ENCODE measurements around the gene MORC4. TPM values are rescaled to one million over a fixed set of nuclear protein-coding genes. Genes with fewer than 3 reads are reported as not detected.

The MORC4 gene
- total and polyA plus RNA-seq, 10 donors = 1.4 to 7.0 (median 4.8) TPM

DNA sequence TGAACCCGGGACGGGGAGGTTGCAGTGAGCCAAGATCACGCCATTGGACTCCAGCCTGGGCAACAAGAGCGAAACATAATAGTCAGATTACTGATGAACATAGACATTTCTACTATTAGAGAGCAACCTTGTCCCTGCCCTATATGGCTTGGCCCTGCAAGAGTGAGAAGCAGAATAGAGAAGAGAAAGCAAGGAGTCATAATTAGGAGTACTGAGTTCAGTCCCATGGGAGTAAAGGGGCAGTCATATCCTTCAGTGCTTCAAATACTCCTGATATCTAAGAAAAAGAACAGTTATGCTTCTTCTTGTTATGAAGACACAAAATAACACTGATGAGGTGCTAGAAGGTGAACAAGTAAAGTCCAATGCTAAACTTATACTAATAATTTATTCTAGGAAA, 46.0 kb downstream of the MORC4 start:
- intact Hi-C loops (cut with DNase I; ENCODE audit: low total_unique reads) = loop anchor here (10.0 kb wide), 1 partner anchor 59 kb away; no protein-coding TSS in a partner anchor

DNA sequence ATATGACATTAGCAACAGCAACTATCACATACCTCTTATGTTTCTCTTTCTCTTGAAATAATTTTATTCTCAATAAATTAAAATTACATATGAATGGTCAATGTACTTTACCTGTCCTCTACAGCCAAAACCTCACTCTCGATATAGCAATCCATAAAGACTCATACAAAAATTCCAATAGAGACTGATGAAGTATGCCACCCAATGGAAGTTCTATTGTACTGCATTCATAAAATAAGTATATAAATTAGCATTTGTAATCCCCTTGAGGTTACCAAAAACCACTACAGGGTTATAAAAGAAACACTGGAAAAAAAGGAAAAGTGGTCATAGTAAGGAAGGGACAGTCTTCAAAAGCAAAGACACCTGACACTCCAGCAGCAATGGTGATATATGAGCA, 47.0 kb downstream of the MORC4 start:
- no peak for TF ChIP-seq POLR2AphosphoS5 (IDR thresholded peaks at IDR 0.05)
- no peak for TF ChIP-seq POLR2A (IDR thresholded peaks at IDR 0.05)
- TF ChIP-seq CTCF (IDR thresholded peaks at IDR 0.05 in 8 of 11, conservative IDR thresholded peaks at IDR 0.05 in 3 of 11) = peak in 4 of 11 experiments; percentile 13 to 43 (median 25)
- H3K9me3 ChIP-seq = no peaks in the 10 kb centered on the region
- intact Hi-C loops (cut with DNase I; ENCODE audit: low total_unique reads) = loop anchor here (10.0 kb wide), 1 partner anchor 58 kb away; no protein-coding TSS in a partner anchor
- no peak for DNase-seq
- H3K4me3 ChIP-seq = no peak overlapping the region
- H3K27me3 ChIP-seq (replicated peaks in 1 of 7) = no peaks in the 10 kb centered on the region
- no peak overlapping the region for H3K27ac ChIP-seq
- H3K36me3 ChIP-seq = peaks cover 0 to 4% (median 0%) of the 10 kb centered on the region in 6 donors
- WGBS, 5 donors = 32 to 41% (median 36%) methylated on average over 1 of the region's 1 CpG
- no peaks in the 10 kb centered on the region for H3K4me1 ChIP-seq

More for the DNA sequence above, 46.0 kb downstream of the MORC4 start:
- no peaks in the 10 kb centered on the region for H3K4me1 ChIP-seq
- H3K4me3 ChIP-seq = no peak overlapping the region
- H3K27ac ChIP-seq = no peak overlapping the region
- TF ChIP-seq POLR2AphosphoS5 (IDR thresholded peaks at IDR 0.05) (no peak), POLR2A (IDR thresholded peaks at IDR 0.05) (no peak), CTCF (IDR thresholded peaks at IDR 0.05 in 8 of 11, conservative IDR thresholded peaks at IDR 0.05 in 3 of 11) (no peak)
- H3K9me3 ChIP-seq = no peaks in the 10 kb centered on the region
- DNase-seq = no peak
- peaks cover 0 to 5% (median 0%) of the 10 kb centered on the region in 6 donors for H3K36me3 ChIP-seq
- WGBS, 5 donors = 86 to 99% (median 91%) methylated on average over 3 to 4 of the region's 4 CpGs
- H3K27me3 ChIP-seq (replicated peaks in 1 of 7) = no peaks in the 10 kb centered on the region

DNA sequence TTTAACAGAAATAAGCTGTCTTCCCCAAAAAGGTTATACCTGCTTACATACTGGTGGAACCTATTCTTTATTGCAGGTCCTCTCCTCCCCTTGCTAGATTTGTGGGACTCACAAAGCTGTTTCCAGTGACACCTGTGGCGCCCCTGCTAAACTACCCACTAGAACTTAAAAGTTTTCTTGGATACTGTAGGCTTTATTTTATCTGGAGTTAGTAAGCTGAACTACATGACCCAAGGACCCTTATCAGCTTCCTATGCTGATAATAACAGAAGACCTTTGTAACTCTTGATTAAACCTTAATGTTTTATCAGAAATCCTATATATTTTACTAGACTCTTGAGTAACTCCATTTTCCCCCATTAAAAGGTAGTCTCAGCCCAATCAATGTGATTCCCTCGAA, 47.5 kb downstream of the MORC4 start:
- H3K4me3 ChIP-seq = no peak overlapping the region
- H3K27ac ChIP-seq = no peak overlapping the region
- no peak for DNase-seq
- no peaks in the 10 kb centered on the region for H3K27me3 ChIP-seq (replicated peaks in 1 of 7)
- H3K4me1 ChIP-seq = no peaks in the 10 kb centered on the region
- TF ChIP-seq POLR2A (IDR thresholded peaks at IDR 0.05) (no peak), POLR2AphosphoS5 (IDR thresholded peaks at IDR 0.05) (no peak), CTCF (IDR thresholded peaks at IDR 0.05 in 8 of 11, conservative IDR thresholded peaks at IDR 0.05 in 3 of 11) (no peak)
- intact Hi-C loops (cut with DNase I; ENCODE audit: low total_unique reads) = loop anchor here (10.0 kb wide), 1 partner anchor 58 kb away; no protein-coding TSS in a partner anchor
- WGBS, 5 donors = 56 to 92% (median 72%) methylated on average over 2 of the region's 2 CpGs
- H3K9me3 ChIP-seq = no peaks in the 10 kb centered on the region
- no peaks in the 10 kb centered on the region for H3K36me3 ChIP-seq

- H3K27ac ChIP-seq = no peak overlapping the region
- H3K9me3 ChIP-seq = no peaks in the 10 kb centered on the region
- TF ChIP-seq POLR2AphosphoS5 (IDR thresholded peaks at IDR 0.05) = no peak
- TF ChIP-seq CTCF (IDR thresholded peaks at IDR 0.05 in 8 of 11, conservative IDR thresholded peaks at IDR 0.05 in 3 of 11) = no peak
- TF ChIP-seq POLR2A (IDR thresholded peaks at IDR 0.05) = no peak
- no peak overlapping the region for H3K4me3 ChIP-seq
- intact Hi-C loops (cut with DNase I; ENCODE audit: low total_unique reads) = loop anchor here (10.0 kb wide), 1 partner anchor 57 kb away; no protein-coding TSS in a partner anchor
- H3K27me3 ChIP-seq (replicated peaks in 1 of 7) = no peaks in the 10 kb centered on the region
- no peaks in the 10 kb centered on the region for H3K36me3 ChIP-seq
- 74 to 93% (median 85%) methylated on average over 3 of the region's 3 CpGs for WGBS, 5 donors
- no peaks in the 10 kb centered on the region for H3K4me1 ChIP-seq
- DNase-seq = no peak
These were observed 47.9 kb downstream of the MORC4 start for GRCh38 chrX:106952089-106952488.

Data from spleen (tissue), 11 donors.